Fibroblast of lung (primary cell): Measurements from ENCODE around the gene ZNF565.

Source experiments
- CTCF ChIP-seq, 2 donors: IDR thresholded peaks in 1 of 2; conservative IDR thresholded peaks in 1 of 2; 1 replicate in 1 of 2; 2 replicates in 1 of 2; pipeline ENCODE4 v1.5.1; 2011 to 2012; ENCODE audit warnings: low read length in 2 of 2, control low read depth in 1 of 2, inconsistent platforms in 1 of 2, low read depth in 1 of 2, mild to moderate bottlenecking in 1 of 2
- EZH2 ChIP-seq: IDR thresholded peaks from 2 replicates; pipeline ENCODE4 v1.5.1; 2012; ENCODE audit warnings: low read length, control low read depth, mild to moderate bottlenecking; ENCODE audit errors: missing control alignments

GRCh38 chr19:36149673-36150406 is 64.6 kb downstream of the ZNF565 start:
- TF ChIP-seq CTCF (conservative IDR thresholded peaks at IDR 0.05 in 1 of 2, IDR thresholded peaks at IDR 0.05 in 1 of 2; ENCODE audit: low read depth in 1 of 2, low read length in 2 of 2) (no peak), EZH2 (no peak)
